H9 (cell line): ENCODE measurements around the gene OPTN. TPM values are rescaled to one million over a fixed set of nuclear protein-coding genes. Genes with fewer than 3 reads are reported as not detected.

Experiments
- DNase-seq: peaks from one replicate; pipeline ENCODE4 v3.0.0-alpha.2; 2017
- H2AFZ ChIP-seq: one replicate; pipeline ENCODE4 v1.6.1; 2013; ENCODE audit warnings: mild to moderate bottlenecking, low read length, control low read depth, moderate library complexity
- H2AK5ac ChIP-seq: 2 replicates; pipeline ENCODE4 v1.6.1; 2013; ENCODE audit warnings: low read length, control low read depth, mixed read lengths; ENCODE audit not compliant: insufficient read length
- H2BK120ac ChIP-seq: one replicate; pipeline ENCODE4 v1.6.1; 2013; ENCODE audit warnings: low read depth, mild to moderate bottlenecking, low read length, control low read depth, inconsistent platforms; ENCODE audit not compliant: poor library complexity, severe bottlenecking
- H2BK12ac ChIP-seq: 2 replicates; pipeline ENCODE4 v1.6.1; 2013; ENCODE audit warnings: low read length, control low read depth, mixed read lengths, low read depth; ENCODE audit not compliant: insufficient read length
- H2BK15ac ChIP-seq: 2 replicates; pipeline ENCODE4 v1.6.1; 2013; ENCODE audit warnings: low read depth, low read length, control low read depth
- H2BK20ac ChIP-seq: one replicate; pipeline ENCODE4 v1.6.1; 2013; ENCODE audit warnings: low read depth, mild to moderate bottlenecking, low read length, control low read depth, inconsistent platforms; ENCODE audit not compliant: poor library complexity, severe bottlenecking
- H2BK5ac ChIP-seq: 2 replicates; pipeline ENCODE4 v1.6.1; 2013; ENCODE audit warnings: low read length, control low read depth, mixed read lengths; ENCODE audit not compliant: insufficient read length
- H3K14ac ChIP-seq: 2 replicates; pipeline ENCODE4 v1.6.1; 2013; ENCODE audit warnings: low read length, control low read depth; ENCODE audit not compliant: insufficient read depth
- H3K18ac ChIP-seq: 2 replicates; pipeline ENCODE4 v1.6.1; 2013; ENCODE audit warnings: low read depth, mild to moderate bottlenecking, mixed read lengths, low read length, control low read depth; ENCODE audit not compliant: insufficient read length
- H3K23ac ChIP-seq: 2 replicates; pipeline ENCODE4 v1.6.1; 2013; ENCODE audit warnings: low read length, control low read depth, mixed read lengths, low read depth; ENCODE audit not compliant: insufficient read length
- H3K23me2 ChIP-seq: 2 replicates; pipeline ENCODE4 v1.6.1; 2013; ENCODE audit warnings: low read depth, mild to moderate bottlenecking, mixed read lengths, low read length, control low read depth; ENCODE audit not compliant: insufficient read length, poor library complexity, severe bottlenecking
- H3K27ac ChIP-seq: 2 replicates; pipeline ENCODE4 v1.5.1; 2013; ENCODE audit warnings: low read length, control low read depth, mixed read lengths, low read depth; ENCODE audit not compliant: insufficient read length
- H3K27me3 ChIP-seq: 2 replicates; pipeline ENCODE4 v1.6.1; 2013; ENCODE audit warnings: low read length, control low read depth, inconsistent platforms; ENCODE audit not compliant: insufficient read depth
- H3K4ac ChIP-seq: 2 replicates; pipeline ENCODE4 v1.6.1; 2013; ENCODE audit warnings: low read depth, mild to moderate bottlenecking, control low read depth, inconsistent platforms, low read length, moderate library complexity
- H3K4me1 ChIP-seq: 2 replicates; pipeline ENCODE4 v1.6.1; 2013; ENCODE audit warnings: low read length, control low read depth, inconsistent platforms; ENCODE audit not compliant: insufficient read depth
- H3K4me2 ChIP-seq: 2 replicates; pipeline ENCODE4 v1.6.1; 2013; ENCODE audit warnings: low read length, control low read depth, mixed read lengths; ENCODE audit not compliant: insufficient read length, insufficient read depth
- H3K56ac ChIP-seq: 2 replicates; pipeline ENCODE4 v1.6.1; 2013; ENCODE audit warnings: low read depth, mild to moderate bottlenecking, mixed read lengths, low read length, control low read depth; ENCODE audit not compliant: insufficient read length
- H3K79me1 ChIP-seq: 2 replicates; pipeline ENCODE4 v1.6.1; 2013; ENCODE audit warnings: low read depth, mild to moderate bottlenecking, moderate library complexity, low read length, control low read depth, inconsistent platforms; ENCODE audit not compliant: insufficient read depth, poor library complexity, severe bottlenecking
- H3K79me2 ChIP-seq: 2 replicates; pipeline ENCODE4 v1.6.1; 2013; ENCODE audit warnings: low read length, control low read depth, inconsistent platforms; ENCODE audit not compliant: insufficient read depth
- H3K9ac ChIP-seq: 2 replicates; pipeline ENCODE4 v1.6.1; 2013; ENCODE audit warnings: low read length, control low read depth, mixed read lengths; ENCODE audit not compliant: insufficient read length; ENCODE audit errors: extremely low read depth
- H3K9me3 ChIP-seq: one replicate; pipeline ENCODE4 v1.6.1; 2013; ENCODE audit warnings: low read depth, low read length, inconsistent platforms; ENCODE audit not compliant: control insufficient read depth
- H3T11ph ChIP-seq: one replicate; pipeline ENCODE4 v1.6.1; 2013; ENCODE audit warnings: mild to moderate bottlenecking, low read length, control low read depth, inconsistent platforms
- H4K20me1 ChIP-seq: one replicate; pipeline ENCODE4 v1.6.1; 2013; ENCODE audit not compliant: control insufficient read depth, insufficient read length, insufficient read depth
- H4K5ac ChIP-seq: 2 replicates; pipeline ENCODE4 v1.6.1; 2013; ENCODE audit warnings: low read depth, mild to moderate bottlenecking, mixed read lengths, low read length, control low read depth; ENCODE audit not compliant: insufficient read length
- H4K8ac ChIP-seq: replicated peaks from 2 replicates; pipeline ENCODE4 v1.6.1; 2013; ENCODE audit warnings: low read length, control low read depth, mixed read lengths, low read depth; ENCODE audit not compliant: insufficient read length
- H4K91ac ChIP-seq: 2 replicates; pipeline ENCODE4 v1.6.1; 2013; ENCODE audit warnings: low read depth, mild to moderate bottlenecking, moderate library complexity, mixed read lengths, low read length, control low read depth; ENCODE audit not compliant: insufficient read length
- H3K27ac Mint-ChIP-seq, 3 experiments: 2 replicates in 2 of 3; 3 replicates in 1 of 3; pipeline ENCODE4 v1.8.0; 2020 to 2021; ENCODE audit warnings: mixed read lengths in 3 of 3, mild to moderate bottlenecking in 1 of 3, moderate library complexity in 1 of 3
- H3K27me3 Mint-ChIP-seq: 2 replicates; pipeline ENCODE4 v1.8.0; 2021; ENCODE audit warnings: low read depth, mild to moderate bottlenecking, moderate library complexity, mixed read lengths
- H3K36me3 Mint-ChIP-seq, 3 experiments: 2 replicates in 2 of 3; 3 replicates in 1 of 3; pipeline ENCODE4 v1.8.0; 2020 to 2021; ENCODE audit warnings: low read depth in 3 of 3, mixed read lengths in 3 of 3; ENCODE audit not compliant: insufficient read depth in 1 of 3
- H3K4me1 Mint-ChIP-seq, 2 experiments: 2 replicates each; pipeline ENCODE4 v1.8.0; 2020; ENCODE audit warnings: mixed read lengths in 2 of 2
- H3K4me3 Mint-ChIP-seq, 2 experiments: 2 replicates in 1 of 2; 3 replicates in 1 of 2; pipeline ENCODE4 v1.8.0; 2020 to 2021; ENCODE audit warnings: mild to moderate bottlenecking in 2 of 2, mixed read lengths in 2 of 2, moderate library complexity in 1 of 2
- H3K9me3 Mint-ChIP-seq, 2 experiments: 2 replicates in 1 of 2; 3 replicates in 1 of 2; pipeline ENCODE4 v1.8.0; 2020; ENCODE audit warnings: mild to moderate bottlenecking in 2 of 2, mixed read lengths in 2 of 2, moderate library complexity in 1 of 2
- CTCF ChIP-seq: fragments of 200-600 bp; sonication (generic); conservative IDR thresholded peaks from 3 replicates; pipeline ENCODE4 v1.8.0; 2021; ENCODE audit warnings: antibody characterized with exemption, mild to moderate bottlenecking
- whole genome bisulfite sequencing: extraction: QIAGEN DNeasy Blood & Tissue Kit; methylation state at CpG from one replicate; pipeline ENCODE4 v1.1.7; 2013; ENCODE audit warnings: missing lambda C conversion rate, low lambda C conversion rate, mixed read lengths; ENCODE audit not compliant: insufficient read length; ENCODE audit errors: extremely low coverage; 5-methylcytosine and 5-hydroxymethylcytosine counted together
- total RNA-seq: library from RNA; stranded (reverse); gene quantifications from 2 replicates; pipeline ENCODE4 v1.2.1, GENCODE V29; 2021

The OPTN gene
- total RNA-seq, 1 experiment from 2014 or later = 16.1 TPM

DNA sequence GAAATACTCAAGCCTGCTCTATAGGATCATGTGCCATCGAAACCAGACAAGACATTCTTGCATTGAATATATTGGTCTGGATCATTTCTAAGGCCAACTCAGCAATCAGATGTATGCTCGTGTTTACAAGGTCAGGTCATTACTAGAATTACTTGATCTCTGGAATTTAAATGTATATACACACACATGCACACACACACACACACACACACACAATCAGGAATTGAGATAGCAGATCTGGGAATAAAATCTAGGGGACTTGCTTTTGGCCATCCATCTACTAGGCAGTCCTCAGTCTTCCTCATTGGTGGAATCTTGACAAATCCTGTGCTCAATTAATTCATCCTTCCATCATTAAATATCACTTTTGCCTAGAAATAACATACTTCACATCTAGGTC lies 3.6 kb downstream of the OPTN start:
- Histone ChIP-seq H3K79me2 (no peaks in the 10 kb centered on the region), H3K23ac (no peak overlapping the region), H2BK15ac (no peak overlapping the region), H3K56ac (no peak overlapping the region), H2AK5ac (no peak overlapping the region), H3K27ac (no peak overlapping the region), H2BK12ac (no peak overlapping the region), H3K9ac (no peak overlapping the region), H4K8ac (no peak overlapping the region), H4K20me1 (no peaks in the 10 kb centered on the region), H3K23me2 (peaks cover 11% of the 10 kb centered on the region), H2BK5ac (no peak overlapping the region), H3K4me2 (no peak overlapping the region), H4K91ac (no peak overlapping the region), H3K9me3 (no peaks in the 10 kb centered on the region), H3K27me3 (no peaks in the 10 kb centered on the region; the same call in 1 of the 2 replicates), H3K4me1 (no peaks in the 10 kb centered on the region; the same call in 1 of the 2 replicates), H3K4ac (no peak overlapping the region), H3K14ac (no peak overlapping the region), H3K79me1 (no peaks in the 10 kb centered on the region), H2AFZ (no peak overlapping the region), H2BK120ac (no peak overlapping the region), H2BK20ac (no peak overlapping the region), H3K18ac (no peak overlapping the region), H4K5ac (no peak overlapping the region), H3T11ph (no peak overlapping the region)
- no peak overlapping the region for H3K27ac Mint-ChIP-seq
- H3K36me3 Mint-ChIP-seq = no peaks in the 10 kb centered on the region
- H3K27me3 Mint-ChIP-seq = peaks cover 11% of the 10 kb centered on the region
- no peak for TF ChIP-seq CTCF
- peaks cover 6 to 9% of the 10 kb centered on the region in 2 experiments for H3K4me1 Mint-ChIP-seq
- DNase-seq = no peak
- H3K9me3 Mint-ChIP-seq = no peaks in the 10 kb centered on the region
- no peak overlapping the region for H3K4me3 Mint-ChIP-seq
- no CpG with 5 or more reads among the region's 2 CpGs for WGBS
